GM18517 (cell line): ENCODE data around the gene CRACR2B.
A peak's percentile ranks its signal among the peaks of the same experiment; 100 is the strongest.

Experiments used
- ATAC-seq: cut with Tn5 transposase; IDR thresholded peaks from one replicate; pipeline ENCODE4 v1.9.1; 2021; ENCODE audit warnings: mild to moderate bottlenecking, moderate library complexity; ENCODE audit not compliant: unreplicated experiment

CRACR2B gene

DNA sequence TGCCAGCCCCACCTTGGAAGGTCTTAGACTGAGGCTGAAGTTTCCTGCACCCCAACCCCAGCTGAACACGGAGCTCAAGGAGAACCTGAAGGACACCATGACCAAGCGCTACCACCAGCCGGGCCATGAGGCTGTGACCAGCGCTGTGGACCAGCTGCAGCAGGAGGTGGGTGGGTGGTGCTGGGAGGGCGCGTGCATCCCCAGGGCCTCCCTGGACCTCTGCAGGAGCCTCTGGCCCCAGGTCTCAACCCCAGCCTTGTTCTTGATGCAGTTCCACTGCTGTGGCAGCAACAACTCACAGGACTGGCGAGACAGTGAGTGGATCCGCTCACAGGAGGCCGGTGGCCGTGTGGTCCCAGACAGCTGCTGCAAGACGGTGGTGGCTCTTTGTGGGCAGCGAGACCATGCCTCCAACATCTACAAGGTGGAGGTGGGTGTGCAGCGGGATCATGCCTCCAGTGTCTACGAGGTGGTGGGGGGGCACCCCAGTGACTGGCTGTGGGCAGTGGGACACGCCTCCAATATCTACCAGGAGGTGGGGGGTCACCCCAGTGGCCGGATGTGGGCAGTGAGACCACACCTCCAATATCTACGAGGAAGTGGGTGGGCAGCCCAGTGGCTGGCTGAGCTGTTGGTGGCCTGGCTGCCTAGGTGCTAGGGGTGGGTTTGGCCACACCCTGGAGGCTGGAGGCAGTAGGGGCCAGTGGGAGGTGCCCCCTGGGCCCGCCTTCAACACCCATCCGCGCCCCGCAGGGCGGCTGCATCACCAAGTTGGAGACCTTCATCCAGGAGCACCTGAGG, 9.7 kb downstream of the CRACR2B start:
- no peak for ATAC-seq

DNA sequence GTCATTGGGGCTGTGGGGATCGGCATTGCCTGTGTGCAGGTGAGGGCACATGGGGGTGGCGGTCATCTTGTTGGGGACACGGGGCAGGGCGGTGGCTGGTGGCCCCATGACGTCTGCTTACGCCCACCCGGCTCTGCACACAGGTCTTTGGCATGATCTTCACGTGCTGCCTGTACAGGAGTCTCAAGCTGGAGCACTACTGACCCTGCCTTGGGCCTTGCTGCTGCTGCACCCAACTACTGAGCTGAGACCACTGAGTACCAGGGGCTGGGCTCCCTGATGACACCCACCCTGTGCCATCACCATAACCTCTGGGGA, 10.2 kb downstream of the CRACR2B start:
- ATAC-seq: no peak

DNA sequence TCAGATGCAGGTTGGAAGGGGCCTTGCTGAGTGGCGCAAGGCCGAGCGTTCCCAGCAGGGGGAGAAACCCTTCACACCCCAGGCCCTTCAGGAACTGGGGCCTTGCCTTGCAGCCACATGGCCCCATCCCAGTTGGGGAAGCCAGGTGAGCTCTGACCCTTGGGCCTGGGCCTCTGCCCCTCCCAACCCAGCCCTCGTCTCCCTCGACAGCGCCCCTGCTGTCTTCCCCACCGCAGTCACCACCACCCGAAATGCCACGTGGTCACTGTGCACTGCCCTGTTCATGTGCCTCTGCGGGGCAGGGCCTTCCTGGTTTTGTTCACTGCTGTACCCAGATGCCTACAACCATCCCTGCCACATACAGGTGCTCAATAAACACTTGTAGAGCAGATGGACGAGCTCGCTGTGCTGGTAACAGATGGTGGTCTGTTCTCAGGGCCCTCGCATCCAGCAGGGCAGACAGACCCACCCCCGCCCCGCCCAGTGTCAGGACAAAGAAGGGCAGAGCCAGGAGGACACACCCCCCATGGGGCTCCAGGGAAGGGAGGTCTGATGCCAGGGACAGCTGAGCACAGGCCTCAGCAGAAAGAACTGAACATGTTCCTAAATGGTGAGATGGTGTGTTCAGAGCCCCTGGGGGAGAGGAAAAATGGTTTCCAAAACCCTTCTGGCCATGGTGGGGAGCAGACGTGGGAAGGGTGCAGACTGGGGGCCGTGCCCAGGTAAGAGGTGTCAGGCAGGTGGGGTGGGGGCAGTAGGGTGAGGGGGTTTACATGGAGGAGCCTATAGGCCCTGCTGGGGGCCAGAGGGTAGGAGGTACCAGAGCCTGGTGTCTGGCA, 10.9 kb downstream of the CRACR2B start:
- ATAC-seq: no peak

DNA sequence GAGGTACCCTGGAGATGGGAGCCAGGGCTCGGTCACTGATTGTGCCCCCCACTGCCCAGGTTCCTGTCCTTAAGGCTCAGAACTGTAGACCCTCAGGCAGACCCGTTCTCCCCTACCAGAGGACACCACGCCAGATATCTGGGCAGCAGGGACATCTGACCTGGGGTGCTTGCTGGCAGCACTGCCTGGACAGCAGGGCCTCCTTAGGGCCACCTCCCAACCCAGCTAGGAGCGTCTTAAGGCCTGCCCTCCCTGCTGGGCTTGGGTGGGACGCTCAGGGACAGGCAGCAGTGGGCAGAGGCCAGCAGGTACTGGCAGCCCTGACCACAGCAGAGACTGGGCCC, 11.5 kb downstream of the CRACR2B start:
- no peak for ATAC-seq

DNA sequence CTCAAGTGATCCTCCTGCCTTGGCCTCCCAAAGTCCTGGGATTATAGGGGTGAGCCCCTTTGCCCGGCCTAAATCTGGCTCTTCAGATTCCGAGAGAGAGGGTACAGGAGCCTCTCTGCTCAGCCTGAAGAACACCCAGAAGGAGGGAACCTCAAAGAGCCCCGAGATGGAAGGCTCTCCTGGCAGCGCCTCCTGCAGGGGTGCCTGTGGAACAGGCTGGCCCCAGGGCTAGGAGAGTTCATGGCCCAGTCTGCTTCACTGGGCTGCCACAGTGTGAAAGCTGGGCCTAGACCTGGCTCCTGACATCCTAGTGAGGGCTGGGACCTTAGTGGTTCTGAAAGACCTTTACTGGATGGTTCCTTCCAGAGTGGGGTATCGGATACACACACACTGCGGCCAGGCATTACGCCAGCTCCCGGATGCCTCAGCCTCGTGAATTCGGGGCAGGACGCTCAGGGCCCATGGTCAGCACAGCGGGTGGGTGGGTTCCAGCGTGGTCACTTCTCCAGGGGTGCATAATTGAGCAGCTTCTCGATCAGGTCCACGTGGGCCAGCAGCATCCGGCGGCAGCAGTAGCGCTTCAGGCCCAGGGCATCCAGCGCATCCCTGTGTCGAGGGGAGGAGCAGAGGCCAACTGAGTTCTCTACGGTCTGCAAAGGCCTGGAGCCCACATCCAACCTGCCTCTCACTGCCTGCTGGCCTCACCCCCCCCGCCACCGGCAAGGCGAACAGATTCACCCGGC, 12.3 kb downstream of the CRACR2B start:
- no peak for ATAC-seq

DNA sequence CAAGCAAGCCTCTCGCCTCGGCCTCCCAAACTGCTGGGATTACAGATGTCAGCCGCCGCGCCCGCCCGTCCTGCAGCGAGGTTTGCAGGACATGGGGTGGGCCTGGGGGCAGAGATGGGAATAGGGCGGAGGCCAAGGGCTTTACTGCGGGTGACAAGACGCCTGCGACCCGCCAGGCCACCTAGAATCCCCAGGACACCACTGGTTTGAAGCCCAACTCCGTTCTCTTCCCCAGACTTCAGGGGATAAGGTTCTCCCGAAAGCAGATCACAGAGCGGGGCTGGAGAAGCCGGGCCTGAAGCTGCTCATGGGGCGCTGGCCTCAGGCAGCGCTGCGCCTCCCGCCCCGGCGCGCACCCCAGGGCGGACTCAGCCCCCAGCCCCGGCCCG, 14.3 kb downstream of the CRACR2B start:
- ATAC-seq: peak; percentile 21

DNA sequence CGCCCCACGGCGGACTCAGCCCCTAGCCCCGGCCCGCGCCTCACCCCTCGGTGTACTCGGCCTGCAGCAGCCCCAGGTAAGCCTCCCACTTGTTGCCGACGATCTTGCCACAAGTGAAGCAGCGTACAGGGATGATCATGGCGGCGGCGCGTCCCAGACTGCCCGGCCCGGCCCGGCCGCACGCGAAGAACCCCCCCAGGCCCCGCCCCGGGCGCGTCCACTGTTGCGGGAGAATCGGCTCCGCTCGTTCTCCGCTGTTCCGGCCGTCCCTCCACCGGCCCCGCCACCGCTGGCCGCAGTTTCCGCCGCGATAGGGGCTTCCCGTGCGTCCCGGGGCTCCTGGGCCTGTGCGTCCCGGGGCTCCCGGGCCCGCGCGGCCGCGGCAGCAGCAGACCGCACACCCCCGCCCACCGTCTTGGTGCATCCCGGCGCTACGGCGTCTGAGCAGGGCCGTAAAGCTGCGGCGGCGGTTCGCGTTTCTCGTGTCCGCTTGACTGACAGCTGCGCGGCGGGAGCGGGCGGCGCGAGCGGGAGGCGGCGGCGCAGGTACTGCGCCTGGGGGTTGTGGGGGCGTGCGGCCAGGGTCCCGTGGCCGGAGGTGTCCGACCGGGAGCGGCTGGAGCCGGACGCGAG, 14.8 kb downstream of the CRACR2B start, which contains the start of the genes POLR2L and TSPAN4:
TSS of gene POLR2L (minus strand) at position 160 of the 633 bp plus-strand sequence. CDS start at position 139, 21 bp downstream.
TSS of gene TSPAN4 (plus strand) at position 483 of the 633 bp plus-strand sequence. CDS start 7,453 bp downstream, outside the sequence.
- ATAC-seq: peak; percentile 47

DNA sequence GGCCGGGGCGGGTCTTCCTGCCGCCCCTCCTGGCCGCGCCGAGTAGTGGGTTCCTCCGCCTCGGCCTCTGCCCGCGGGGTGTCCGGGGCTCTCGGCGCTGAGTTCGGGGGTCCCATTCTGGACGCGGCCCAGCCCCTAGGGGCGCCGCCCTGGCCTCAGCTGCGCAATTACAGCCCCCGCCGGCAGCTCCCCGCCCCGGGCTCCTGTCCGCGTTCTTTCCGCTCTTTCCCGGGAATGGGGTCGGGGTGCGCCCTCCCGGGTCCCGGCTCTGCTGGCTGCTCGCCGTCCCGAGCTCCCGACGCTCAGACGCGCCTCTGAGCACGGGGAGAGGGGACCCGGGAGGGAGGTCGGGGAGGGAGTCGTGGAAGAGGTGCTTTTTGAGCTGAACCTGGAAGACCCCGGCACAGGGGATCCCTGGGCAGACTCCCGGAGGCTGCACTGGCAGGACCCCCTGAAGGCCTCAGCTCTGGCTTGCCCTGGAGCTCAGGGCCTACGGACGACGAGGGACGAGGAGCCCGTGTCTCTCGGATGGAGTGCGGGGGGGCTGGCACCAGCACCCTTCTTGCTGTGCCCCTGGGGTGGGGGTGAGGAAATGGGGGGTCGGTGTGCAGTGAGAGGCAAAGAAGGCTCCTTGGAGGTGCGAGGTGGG, 15.5 kb downstream of the CRACR2B start:
- ATAC-seq: no peak

DNA sequence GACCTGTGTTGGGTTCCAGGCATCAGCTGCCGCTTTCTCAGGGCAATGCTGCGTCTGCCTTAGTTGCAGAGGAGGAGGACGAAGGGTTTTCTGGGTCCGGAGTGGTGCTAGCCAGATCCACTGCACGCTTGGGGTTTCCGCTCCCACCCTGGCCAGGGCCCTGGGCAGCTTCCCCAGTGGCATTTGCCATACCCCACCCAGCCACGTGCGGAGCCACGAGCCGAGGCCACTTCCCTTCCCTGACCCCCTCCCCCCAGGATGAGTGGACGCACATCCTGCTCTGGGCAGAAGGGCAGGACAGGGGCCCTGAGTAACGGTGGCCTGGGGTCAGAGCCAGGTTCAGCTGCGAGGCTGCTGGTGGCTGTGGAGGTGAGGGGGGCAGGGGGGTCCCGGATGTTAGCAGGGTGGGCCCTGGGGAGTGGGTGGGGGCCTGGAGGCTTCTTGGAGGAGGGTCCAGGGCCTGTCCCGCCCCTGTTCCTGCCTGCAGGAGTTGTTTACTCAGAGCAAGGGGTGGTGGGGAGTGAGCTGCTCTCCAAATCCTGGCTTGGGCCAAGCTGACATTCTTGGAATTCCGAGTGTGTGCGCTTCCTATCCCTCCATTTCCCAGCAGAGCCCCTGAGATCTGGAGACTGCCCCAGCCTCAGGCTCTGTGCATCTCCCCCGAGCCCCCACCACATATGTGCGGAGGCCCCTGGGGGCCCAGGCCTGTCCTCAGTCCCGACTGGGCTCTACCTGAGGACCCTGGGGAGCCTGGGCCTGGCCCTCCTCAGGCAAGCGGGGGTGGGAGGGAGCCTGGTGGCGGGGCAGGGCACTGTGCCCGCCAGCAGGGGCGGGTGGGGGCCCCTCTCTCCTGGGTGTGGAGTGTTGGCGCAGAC, 16.3 kb downstream of the CRACR2B start:
- ATAC-seq: no peak

DNA sequence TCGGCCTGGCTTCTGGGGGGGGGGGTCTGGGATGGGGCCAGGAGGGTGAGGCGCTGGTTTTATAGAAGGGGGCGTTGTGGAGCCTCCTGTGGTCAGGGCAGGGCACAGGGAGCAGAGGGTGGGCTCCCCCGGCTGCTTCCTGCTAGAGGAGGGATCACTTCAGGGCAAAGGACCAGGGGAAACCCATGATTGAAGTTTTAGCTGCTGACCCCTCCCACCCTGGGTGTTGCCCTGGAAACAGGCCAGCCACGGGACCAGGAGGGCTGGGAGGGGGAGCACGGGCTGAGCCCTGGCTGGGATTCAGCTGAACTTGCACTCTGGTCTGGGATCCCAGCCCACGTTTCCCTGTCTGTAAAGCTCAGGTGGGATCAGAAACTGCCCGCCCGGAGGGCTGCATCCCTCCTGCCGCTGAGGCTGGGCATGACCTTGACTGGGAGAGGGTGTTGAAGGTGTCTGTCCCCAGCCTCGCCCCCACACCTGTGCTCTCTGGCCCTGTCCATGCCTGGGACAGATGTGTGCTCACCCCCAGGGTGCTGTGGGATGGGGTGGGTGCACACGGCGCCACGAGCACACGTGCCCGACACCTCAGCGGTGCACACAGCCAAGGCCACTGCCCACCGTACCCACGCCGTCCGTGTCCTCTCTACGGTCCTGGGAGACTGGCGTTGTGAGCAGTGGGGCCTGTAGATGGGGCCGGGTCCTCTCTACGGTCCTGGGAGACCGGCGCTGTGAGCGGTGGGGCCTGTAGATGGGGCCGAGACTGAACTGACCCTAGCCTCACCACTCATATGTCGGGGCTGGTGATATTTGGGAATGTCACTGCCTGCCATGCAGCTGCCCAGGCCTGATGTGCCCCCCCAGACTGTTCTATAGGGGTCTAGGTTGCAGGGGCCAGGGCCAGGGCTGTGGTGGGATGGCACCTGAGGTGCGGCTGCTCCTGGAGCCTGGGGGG, 17.2 kb downstream of the CRACR2B start:
- ATAC-seq: no peak

DNA sequence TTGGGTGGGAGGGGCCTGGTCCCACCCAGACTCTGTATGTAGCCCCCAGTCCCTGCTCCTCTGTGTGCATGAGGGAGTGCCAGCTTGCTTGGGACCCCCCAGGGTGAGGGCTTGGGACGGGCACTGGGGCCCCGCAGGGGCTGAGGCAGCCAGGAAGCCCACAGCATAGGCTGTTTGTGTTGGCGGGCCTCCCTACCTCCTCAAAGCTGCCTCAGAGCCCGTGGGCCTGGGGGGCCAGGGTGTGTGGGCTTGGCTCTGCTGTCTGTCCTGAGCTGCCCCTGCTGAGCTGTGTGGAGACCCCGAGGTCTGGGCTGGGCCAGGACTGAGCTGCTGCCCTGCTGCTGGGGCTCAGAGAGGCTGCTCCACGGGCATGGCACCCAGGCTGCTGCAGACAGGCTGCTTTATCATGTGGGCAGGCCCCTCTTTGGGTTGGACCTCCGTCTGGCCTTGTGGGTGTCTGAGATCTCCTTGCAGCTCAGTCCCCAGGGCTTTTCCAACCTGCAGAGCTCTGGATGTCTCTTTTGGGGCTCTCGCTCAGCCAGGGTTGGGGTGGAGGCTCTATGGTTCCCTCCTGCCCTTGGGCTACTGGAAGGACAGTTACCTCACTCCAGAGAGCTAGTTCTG, 18.3 kb downstream of the CRACR2B start:
- ATAC-seq: no peak

DNA sequence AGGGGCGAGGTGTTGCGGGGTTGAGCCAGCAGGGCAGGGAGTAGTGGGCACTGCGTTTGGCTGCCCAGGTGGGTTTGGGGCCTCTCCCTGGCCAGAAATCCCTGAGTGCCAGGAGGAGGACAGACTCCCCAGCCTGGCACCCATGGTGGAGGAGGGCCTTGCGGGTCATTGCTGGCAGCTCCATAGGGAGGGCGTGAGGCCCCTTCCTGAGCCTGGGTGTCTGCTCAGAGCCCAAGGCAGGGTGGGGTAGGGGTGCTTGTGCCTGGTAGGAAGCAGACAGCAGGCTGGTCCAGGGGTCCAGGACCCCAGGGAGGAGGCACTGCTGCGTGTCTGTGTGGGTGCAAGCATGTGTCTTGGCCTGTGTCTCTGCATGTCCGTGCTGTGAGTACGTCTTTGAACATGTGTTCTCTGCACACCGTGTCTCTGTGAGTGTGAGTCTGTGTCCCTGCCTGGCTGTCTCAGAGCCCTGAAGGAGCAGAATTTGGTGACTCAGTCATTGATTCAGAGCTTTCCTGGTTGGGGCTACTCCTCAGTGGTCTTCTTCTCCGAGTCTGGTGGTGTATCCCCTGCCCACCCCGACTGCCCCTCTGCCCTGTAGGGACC, 18.9 kb downstream of the CRACR2B start:
- ATAC-seq: no peak

DNA sequence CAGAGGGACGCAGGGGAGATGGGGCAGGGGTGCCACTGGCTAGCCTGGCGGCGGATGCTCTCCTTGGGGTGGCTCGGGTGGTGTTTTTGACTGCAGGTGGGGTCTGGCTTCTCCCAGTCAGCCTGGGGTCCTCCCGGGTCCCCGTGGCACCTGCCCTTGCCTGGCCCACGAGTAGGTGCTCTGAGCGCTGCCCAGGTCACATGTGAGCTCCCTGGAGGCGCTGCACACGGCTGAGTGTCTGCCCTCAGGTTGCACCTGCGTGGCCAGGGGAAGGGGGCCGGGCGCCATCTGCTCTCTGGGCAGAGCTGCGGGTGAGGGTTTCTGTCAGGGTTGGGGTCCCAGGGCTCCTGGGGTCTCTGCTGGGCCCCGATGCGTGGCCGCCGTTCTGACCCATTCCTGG, 20.2 kb downstream of the CRACR2B start:
- ATAC-seq: no peak

DNA sequence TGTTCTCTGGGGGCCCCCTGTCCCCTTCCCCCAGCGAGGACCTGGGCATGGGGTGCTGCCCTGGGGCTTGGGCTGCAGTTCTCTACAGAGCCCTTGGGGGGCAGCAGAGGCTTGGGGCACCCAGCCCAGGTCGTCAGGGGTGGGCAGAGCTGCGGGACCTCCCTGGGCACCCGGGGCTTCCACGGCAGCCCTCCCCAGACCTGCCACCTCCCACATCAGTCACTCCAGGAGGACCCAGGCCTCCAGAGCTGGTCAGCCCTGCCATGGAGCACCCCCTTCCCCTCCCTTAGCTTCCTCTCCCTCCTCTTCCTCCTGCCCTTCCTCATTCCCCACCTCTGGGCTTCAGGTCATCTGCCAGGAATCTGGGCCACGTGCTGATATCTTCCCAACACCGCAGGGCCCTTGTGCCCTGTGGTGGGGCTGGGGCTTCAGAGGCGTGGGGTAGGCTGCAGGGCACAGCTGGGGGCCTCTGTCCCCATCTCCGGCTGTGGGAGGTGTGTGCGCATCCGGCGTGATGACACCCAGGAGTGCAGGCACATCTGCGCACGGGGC, 20.7 kb downstream of the CRACR2B start:
- no peak for ATAC-seq

DNA sequence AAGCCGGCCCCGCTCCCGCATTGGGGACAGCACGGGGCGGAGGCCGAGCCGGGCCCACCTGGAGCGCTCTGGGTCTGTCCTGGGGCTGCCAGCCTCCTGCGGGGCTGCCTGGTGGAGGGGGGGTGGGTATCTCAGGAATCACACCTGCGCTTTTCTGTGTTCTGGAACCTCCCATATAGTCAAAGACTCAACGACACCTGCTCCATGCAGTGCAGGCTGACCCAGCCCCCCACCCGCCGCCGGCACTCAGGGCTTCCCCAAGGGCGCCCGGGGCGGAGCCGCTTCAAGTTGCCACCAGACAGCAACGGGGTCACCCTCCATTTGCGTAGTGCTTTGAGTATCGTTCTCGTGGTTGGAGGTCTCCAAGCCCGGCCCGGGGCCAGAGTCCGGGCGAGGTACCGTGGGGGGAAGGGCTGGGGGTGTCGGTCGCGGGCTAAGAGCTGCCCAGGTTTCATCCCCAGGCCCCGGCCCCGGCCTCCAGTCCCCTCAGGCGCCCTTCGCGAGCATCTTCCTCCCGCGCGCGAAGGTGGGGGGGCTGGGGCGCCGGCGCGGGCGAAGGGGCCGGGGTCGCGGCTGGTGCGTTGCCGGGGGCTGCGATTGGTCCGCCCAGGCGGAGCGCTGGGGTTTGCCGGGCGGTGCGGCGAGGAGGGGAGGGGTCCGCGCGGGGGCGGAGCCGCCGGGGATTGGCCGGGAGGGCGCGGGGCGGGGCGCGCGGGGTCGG, 21.5 kb downstream of the CRACR2B start:
- no peak for ATAC-seq

DNA sequence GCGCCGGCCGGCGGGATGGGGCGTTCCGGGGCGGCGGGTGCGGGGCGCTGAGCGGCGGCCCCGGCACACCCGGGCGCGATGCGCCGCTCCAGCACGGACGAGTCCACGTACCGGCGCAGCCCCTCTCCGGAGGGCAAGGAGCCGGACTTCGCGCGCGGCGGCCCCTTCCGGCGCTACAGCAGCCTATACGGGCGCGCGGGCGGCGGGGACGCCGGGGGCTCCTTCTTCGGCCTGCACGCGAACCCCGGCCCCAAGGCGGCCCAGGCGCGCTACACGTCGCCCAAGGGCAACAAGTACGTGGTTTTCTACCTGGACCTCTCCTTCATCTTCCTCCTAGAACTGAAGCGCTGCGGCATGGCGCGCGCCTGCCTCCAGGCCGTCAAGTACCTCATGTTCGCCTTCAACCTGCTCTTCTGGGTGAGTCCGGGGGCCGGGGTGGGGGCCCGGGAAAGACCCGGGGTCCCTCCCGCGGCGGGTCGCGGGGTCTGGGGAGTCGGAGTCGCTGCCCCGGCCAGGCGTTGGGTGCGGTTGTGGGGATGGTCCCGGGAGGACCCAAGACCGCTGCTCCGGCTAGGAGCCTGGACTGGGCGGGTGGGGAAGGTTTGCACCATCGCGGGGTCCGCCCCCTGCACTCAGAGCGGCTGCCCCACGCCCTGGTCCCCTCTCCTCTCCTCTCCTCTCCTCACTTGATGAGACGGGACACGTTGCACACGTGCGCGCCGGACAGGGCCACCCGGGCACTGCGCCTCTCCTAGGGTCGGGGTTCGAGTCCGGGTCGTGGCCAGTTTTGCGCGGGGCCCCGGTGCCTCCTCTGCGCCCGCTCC, 22.4 kb downstream of the CRACR2B start:
- ATAC-seq: no peak
